Epithelial cell of proximal tubule (primary cell): ENCODE measurements around the gene LRRC46. TPM values are rescaled to one million over a fixed set of nuclear protein-coding genes. Genes with fewer than 3 reads are reported as not detected.
A peak's percentile ranks its signal among the peaks of the same experiment; 100 is the strongest.

ENCODE experiments used
- DNase-seq: peaks from one replicate; pipeline ENCODE4 v3.0.0-alpha.2; 2011; ENCODE audit warnings: low read depth
- H3K4me3 ChIP-seq: 2 replicates; pipeline ENCODE4 v1.5.1; 2011; ENCODE audit warnings: low read depth, mild to moderate bottlenecking, low read length
- CTCF ChIP-seq: conservative IDR thresholded peaks from 2 replicates; pipeline ENCODE4 v1.5.1; 2012; ENCODE audit warnings: low read depth, mild to moderate bottlenecking, low read length
- total RNA-seq: library from RNA; depleted of rRNA; stranded (reverse); fragments of >200 nt; gene quantifications from 2 replicates; pipeline ENCODE4 v1.2.3, GENCODE V29; 2015

LRRC46 gene
- total RNA-seq, 1 donor from 2014 or later = not detected

- no peak for TF ChIP-seq CTCF
These were observed 16.2 kb upstream of the LRRC46 start for GRCh38 chr17:47815106-47815918.

GRCh38 chr17:47816111-47816735, 15.2 kb upstream of the LRRC46 start:
- no peak overlapping the region for H3K4me3 ChIP-seq
- DNase-seq = no peak
- TF ChIP-seq CTCF = no peak

More at GRCh38 chr17:47815106-47815918, 16.2 kb upstream of the LRRC46 start:
- no peak for DNase-seq
- no peak overlapping the region for H3K4me3 ChIP-seq

GRCh38 chr17:47816947-47817346, 14.5 kb upstream of the LRRC46 start:
- no peak for TF ChIP-seq CTCF
- no peak overlapping the region for H3K4me3 ChIP-seq
- no peak for DNase-seq

- no peak for DNase-seq
- no peak overlapping the region for H3K4me3 ChIP-seq
- no peak for TF ChIP-seq CTCF
These were observed 13.3 kb upstream of the LRRC46 start for GRCh38 chr17:47818002-47818695.

- H3K4me3 ChIP-seq = no peak overlapping the region
- TF ChIP-seq CTCF = no peak
- no peak for DNase-seq
These were observed 12.0 kb upstream of the LRRC46 start for GRCh38 chr17:47819475-47819874.

GRCh38 chr17:47820033-47820789, 11.3 kb upstream of the LRRC46 start:
- no peak for TF ChIP-seq CTCF
- no peak for DNase-seq
- peak overlapping the region; percentile 97 for H3K4me3 ChIP-seq
